Panc1 (cell line): ENCODE measurements around the gene ZBTB43. TPM values are rescaled to one million over a fixed set of nuclear protein-coding genes. Genes with fewer than 3 reads are reported as not detected.

Experiments
- ATAC-seq: fragments of 200-7000 bp; cut with Tn5 transposase; 2 replicates; pipeline ENCODE4 v1.9.1; 2020; ENCODE audit warnings: mild to moderate bottlenecking, moderate library complexity
- BruUV-seq: library from RNA; stranded (reverse); fragments of 400-500 nt; replicated peaks from 2 replicates; lab custom pipeline; 2021; lab: Mats Ljungman, UMichigan
- CTCF ChIA-PET: fragments of 300-600 bp; sonication (Branson Sonifier 250); formaldehyde crosslinking; loops from one replicate; lab custom pipeline; 2022; ENCODE audit warnings: antibody characterized with exemption; lab: Charles Lee
- POLR2A ChIA-PET: fragments of 300-600 bp; sonication (Branson Sonifier 250); formaldehyde crosslinking; loops from one replicate; lab custom pipeline; 2022; ENCODE audit warnings: antibody characterized with exemption; lab: Charles Lee
- DNase-seq: peaks from one replicate; pipeline ENCODE4 v3.0.0-alpha.2; 2010; ENCODE audit warnings: low read depth, low spot score
- H3K27ac ChIP-seq: 2 replicates; pipeline ENCODE4 v1.5.1; 2011; ENCODE audit warnings: mild to moderate bottlenecking, low read length, inconsistent platforms
- H3K27me3 ChIP-seq: fragments of 200-500 bp; sonication (Bioruptor generic); 2 replicates; pipeline ENCODE4 v1.6.0; 2014; ENCODE audit warnings: low read length, inconsistent platforms; ENCODE audit not compliant: control insufficient read depth, insufficient read depth
- H3K36me3 ChIP-seq: fragments of 200-500 bp; sonication (Bioruptor generic); 2 replicates; pipeline ENCODE4 v1.5.1; 2014; ENCODE audit warnings: inconsistent platforms, mild to moderate bottlenecking, low read length, moderate library complexity; ENCODE audit not compliant: control insufficient read depth, insufficient read depth
- H3K4me1 ChIP-seq: 2 replicates; pipeline ENCODE4 v1.5.1; 2011; ENCODE audit warnings: inconsistent platforms, mild to moderate bottlenecking, low read length, moderate library complexity; ENCODE audit not compliant: control insufficient read depth, insufficient read depth
- H3K4me3 ChIP-seq, 2 experiments: 2 replicates each; pipeline ENCODE4 v1.5.1; 2011 to 2012; ENCODE audit warnings: low read depth in 2 of 2, low read length in 2 of 2, mild to moderate bottlenecking in 2 of 2, inconsistent platforms in 1 of 2, moderate library complexity in 1 of 2
- H3K9me3 ChIP-seq: fragments of 200-500 bp; sonication (Bioruptor generic); 2 replicates; pipeline ENCODE4 v1.5.1; 2014; ENCODE audit warnings: low read depth, mild to moderate bottlenecking, inconsistent platforms, low read length, moderate library complexity; ENCODE audit not compliant: control insufficient read depth, insufficient read depth
- POLR2AphosphoS5 ChIP-seq: IDR thresholded peaks from 2 replicates; pipeline ENCODE4 v1.6.1; 2012; ENCODE audit warnings: mild to moderate bottlenecking, low read depth, low read length, moderate library complexity
- REST ChIP-seq, 2 experiments: IDR thresholded peaks; 2 replicates each; pipeline ENCODE4 v1.6.1; 2011 to 2012; ENCODE audit warnings: low read depth in 2 of 2, control low read depth in 1 of 2, low read length in 1 of 2, mild to moderate bottlenecking in 1 of 2, moderate library complexity in 1 of 2; ENCODE audit not compliant: insufficient read depth in 1 of 2
- SIN3A ChIP-seq: IDR thresholded peaks from 2 replicates; pipeline ENCODE4 v1.6.1; 2012; ENCODE audit warnings: low read depth, mild to moderate bottlenecking, low read length, moderate library complexity, borderline replicate concordance; ENCODE audit not compliant: insufficient read depth
- TCF7L2 ChIP-seq: IDR thresholded peaks from 2 replicates; pipeline ENCODE4 v1.6.1; 2011; ENCODE audit warnings: mild to moderate bottlenecking, low read depth, low read length, inconsistent platforms
- in situ Hi-C: cut with HindIII; loops from 2 replicates; pipeline ENCODE4 v1.10.0; 2016; ENCODE audit warnings: low sequenced_read_pairs, low pct_unique_long_range_greater_than_20kb
- intact Hi-C: fragments of 100-400 bp; cut with micrococcal nuclease; formaldehyde crosslinking; loops from one replicate; pipeline ENCODE4 v1.10.0; 2022; ENCODE audit not compliant: unreplicated experiment
- total RNA-seq: library from RNA; stranded (reverse); gene quantifications from one replicate; pipeline ENCODE4 v1.2.1, GENCODE V29; 2021; ENCODE audit not compliant: unreplicated experiment
- TF ChIP-seq, protein P1 (sequence below): fragments of 450-650 bp; IDR thresholded peaks from 2 replicates; pipeline ENCODE4 v1.5.1; 2017; ENCODE audit warnings: mild to moderate bottlenecking

Gene ZBTB43
- total RNA-seq, 1 experiment from 2014 or later, result 9.7 TPM

GRCh38 chr9:126852086-126852688 is 47.3 kb downstream of the ZBTB43 start:
- ChIA-PET POLR2A (no interaction called here), CTCF (no interaction called here)
- no peaks in the 10 kb centered on the region; the same call in 1 of the 2 replicates for H3K4me1 ChIP-seq
- BruUV-seq, result no TSS peak
- no peaks in the 10 kb centered on the region for H3K36me3 ChIP-seq
- intact Hi-C loops, result no loop called here
- no peaks in the 10 kb centered on the region for H3K27me3 ChIP-seq
- in situ Hi-C loops, result no loop called here
- H3K4me3 ChIP-seq, result no peak overlapping the region
- H3K27ac ChIP-seq, result no peak overlapping the region
- no peaks in the 10 kb centered on the region for H3K9me3 ChIP-seq
- ATAC-seq, result no peak
- DNase-seq, result no peak
- TF ChIP-seq POLR2AphosphoS5 (no peak), TCF7L2 (no peak), REST (IDR thresholded peaks at IDR 0.05; ENCODE audit: insufficient read depth in 1 of 2, low read depth in 2 of 2, low read length in 1 of 2) (no peak), SIN3A (no peak)
- TF ChIP-seq, protein P1, sequence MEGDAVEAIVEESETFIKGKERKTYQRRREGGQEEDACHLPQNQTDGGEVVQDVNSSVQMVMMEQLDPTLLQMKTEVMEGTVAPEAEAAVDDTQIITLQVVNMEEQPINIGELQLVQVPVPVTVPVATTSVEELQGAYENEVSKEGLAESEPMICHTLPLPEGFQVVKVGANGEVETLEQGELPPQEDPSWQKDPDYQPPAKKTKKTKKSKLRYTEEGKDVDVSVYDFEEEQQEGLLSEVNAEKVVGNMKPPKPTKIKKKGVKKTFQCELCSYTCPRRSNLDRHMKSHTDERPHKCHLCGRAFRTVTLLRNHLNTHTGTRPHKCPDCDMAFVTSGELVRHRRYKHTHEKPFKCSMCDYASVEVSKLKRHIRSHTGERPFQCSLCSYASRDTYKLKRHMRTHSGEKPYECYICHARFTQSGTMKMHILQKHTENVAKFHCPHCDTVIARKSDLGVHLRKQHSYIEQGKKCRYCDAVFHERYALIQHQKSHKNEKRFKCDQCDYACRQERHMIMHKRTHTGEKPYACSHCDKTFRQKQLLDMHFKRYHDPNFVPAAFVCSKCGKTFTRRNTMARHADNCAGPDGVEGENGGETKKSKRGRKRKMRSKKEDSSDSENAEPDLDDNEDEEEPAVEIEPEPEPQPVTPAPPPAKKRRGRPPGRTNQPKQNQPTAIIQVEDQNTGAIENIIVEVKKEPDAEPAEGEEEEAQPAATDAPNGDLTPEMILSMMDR, result no peak

DNA sequence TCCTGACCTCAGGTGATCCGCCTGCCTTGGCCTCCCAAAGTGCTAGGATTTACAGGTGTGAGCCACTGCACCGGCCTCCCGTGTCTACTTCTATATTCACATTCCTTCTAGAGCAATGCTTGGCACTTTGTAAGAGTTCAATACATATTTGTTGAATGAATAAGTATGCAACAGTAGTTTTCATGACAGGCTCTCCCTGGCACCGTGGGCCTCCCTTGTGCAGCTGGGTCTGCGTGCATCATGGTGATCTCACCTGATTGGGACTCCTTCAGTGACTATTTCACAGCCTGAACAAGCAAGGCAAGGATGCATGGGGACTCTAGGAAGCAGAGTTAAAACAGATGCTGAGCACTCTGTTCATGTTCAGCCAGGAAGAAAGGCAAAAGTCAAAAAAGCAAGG is 48.8 kb downstream of the ZBTB43 start:
- BruUV-seq, result no TSS peak
- Histone ChIP-seq H3K36me3 (no peaks in the 10 kb centered on the region), H3K27ac (no peak overlapping the region), H3K27me3 (no peaks in the 10 kb centered on the region), H3K4me3 (no peak overlapping the region), H3K4me1 (no peaks in the 10 kb centered on the region; the same call in 1 of the 2 replicates), H3K9me3 (no peaks in the 10 kb centered on the region)
- no peak for TF ChIP-seq SIN3A
- no peak for TF ChIP-seq REST (IDR thresholded peaks at IDR 0.05; ENCODE audit: insufficient read depth in 1 of 2, low read depth in 2 of 2, low read length in 1 of 2)
- TF ChIP-seq TCF7L2, result no peak
- TF ChIP-seq, protein P1, result no peak
- TF ChIP-seq POLR2AphosphoS5, result no peak
- DNase-seq (no peak), ATAC-seq (no peak)
- POLR2A ChIA-PET, result no interaction called here
- in situ Hi-C loops, result no loop called here
- intact Hi-C loops, result no loop called here
- CTCF ChIA-PET, result no interaction called here
